NOMO-1 treated with dmso at 0.1 percent for 144 hours (cell line): ENCODE measurements around the gene LRRC10.
A peak's percentile ranks its signal among the peaks of the same experiment; 100 is the strongest.
"Not testable (repeated sequence)": the region's sequence is repeated elsewhere in the genome, so short reads cannot be mapped to it uniquely, and the experiment has no call there.

Experiments used
- DNase-seq: peaks from one replicate; lab custom pipeline; 2025; ENCODE audit not compliant: unreplicated experiment; lab: John Stamatoyannopoulos, UW

The LRRC10 gene

GRCh38 chr12:69620077-69620476 lies 9.4 kb upstream of the LRRC10 start:
- no peak for DNase-seq

- DNase-seq = no peak
These were observed 8.3 kb upstream of the LRRC10 start for GRCh38 chr12:69619050-69619449.

GRCh38 chr12:69616025-69616424 lies 5.3 kb upstream of the LRRC10 start:
- DNase-seq = peak; percentile 26

GRCh38 chr12:69613351-69613750 lies 2.6 kb upstream of the LRRC10 start:
- DNase-seq = no peak

- DNase-seq = no peak
These were observed 581 bp downstream of the LRRC10 start for GRCh38 chr12:69610126-69610525.

- DNase-seq = no peak
These were observed 2.6 kb downstream of the LRRC10 start for GRCh38 chr12:69608114-69608513.

- not testable (repeated sequence) for DNase-seq
These were observed 6.4 kb downstream of the LRRC10 start for GRCh38 chr12:69604275-69604674.

- DNase-seq = not testable (repeated sequence)
These were observed 7.2 kb downstream of the LRRC10 start for GRCh38 chr12:69603556-69603955.

GRCh38 chr12:69602954-69603353 lies 7.8 kb downstream of the LRRC10 start:
- DNase-seq = no peak

GRCh38 chr12:69601962-69602685 lies 8.6 kb downstream of the LRRC10 start:
- DNase-seq = no peak

GRCh38 chr12:69600804-69601203 lies 9.9 kb downstream of the LRRC10 start:
- no peak for DNase-seq

- DNase-seq = no peak
These were observed 12.4 kb downstream of the LRRC10 start for GRCh38 chr12:69598174-69598753.

- no peak for DNase-seq
These were observed 15.0 kb downstream of the LRRC10 start for GRCh38 chr12:69595689-69596088.

- DNase-seq = no peak
These were observed 21.6 kb downstream of the LRRC10 start for GRCh38 chr12:69589082-69589481.

GRCh38 chr12:69588527-69588926 lies 22.2 kb downstream of the LRRC10 start:
- no peak for DNase-seq

GRCh38 chr12:69585189-69586062 lies 25.3 kb downstream of the LRRC10 start, which contains the start of gene CCT2:
Gene CCT2, plus strand, starts transcription at chr12:69585459. Its CDS starts 63 bp downstream, at chr12:69585522.
- DNase-seq = peak; percentile 86

GRCh38 chr12:69583203-69583602 lies 27.5 kb downstream of the LRRC10 start:
- DNase-seq = no peak

- DNase-seq = no peak
These were observed 30.6 kb downstream of the LRRC10 start for GRCh38 chr12:69580074-69580473.

GRCh38 chr12:69579029-69579428 lies 31.7 kb downstream of the LRRC10 start:
- no peak for DNase-seq

GRCh38 chr12:69578283-69578682 lies 32.4 kb downstream of the LRRC10 start:
- DNase-seq = peak; percentile 10

- DNase-seq = no peak
These were observed 35.4 kb downstream of the LRRC10 start for GRCh38 chr12:69575346-69575745.
